Heart left ventricle (tissue), 13 donors: Measurements from ENCODE around the gene GRIN2C.

Source experiments
- CTCF ChIP-seq, 12 donors: fragments of 200-600 bp; sonication (generic) in 4 of 12; IDR thresholded peaks; one replicate each; pipeline versions ENCODE4 v1.5.0 to v1.8.0; 2018 to 2022; ENCODE audit warnings: antibody characterized with exemption in 12 of 12, mild to moderate bottlenecking in 5 of 12
- POLR2A ChIP-seq, 2 donors: fragments of 450-650 bp; IDR thresholded peaks; one replicate each; pipeline ENCODE4 v1.6.1; 2017; ENCODE audit warnings: antibody characterized with exemption in 2 of 2, mild to moderate bottlenecking in 2 of 2, moderate library complexity in 2 of 2
- donor health status: ischemic (EF 13 %, LVEDD 7.1; RV severe dilation, severe dysfunction).
- donor health status: DM: no; HTN: yes; CAD: no.
- donor health status: DM: no; HTN: no; CAD: no.
- donor health status: ischemic (EF 25% LVEDD 6.9; RV normal size, moderate dysfunction).
- donor health status: ischemic (EF 25% LVEDD 5.7; RV mildly dilated, moderate dysfunction).
- donor health status: ischemic (EF 35%, LVEDD 5.7; RV mildly dilated, moderate dysfunction).
- donor health status: nonischemic (EF 11% LVEDD 7.7; RV severe dilation, severe dysfunction).
- donor health status: DM: yes; HTN: yes; CAD: no.
- donor health status: PGD.
- donor health status: ischemic (EF 29% LVEDD 5.4; RV normal size, mild dysfunction).
- donor health status: nonischemic (EF 23%, LVEDD 6.1; RV moderate dilation, normal function).

- TF ChIP-seq CTCF (IDR thresholded peaks at IDR 0.05) (no peak), POLR2A (IDR thresholded peaks at IDR 0.05) (no peak)
These were observed 64.2 kb downstream of the GRIN2C start for GRCh38 chr17:74795327-74796020.
